HCT116 (cell line): ENCODE measurements around the gene ASCL5.

ENCODE experiments used
- CTCF ChIP-seq, 3 experiments: fragments of 200-600 bp in 1 of 3; sonication (generic) in 1 of 3; IDR thresholded peaks in 2 of 3; conservative IDR thresholded peaks in 1 of 3; 2 replicates each; pipeline ENCODE4 v1.5.1; 2012 to 2017; ENCODE audit warnings: low read depth in 2 of 3, low read length in 2 of 3, antibody characterized with exemption in 1 of 3, borderline replicate concordance in 1 of 3, control low read depth in 1 of 3, mild to moderate bottlenecking in 1 of 3, mixed read lengths in 1 of 3, mixed run types in 1 of 3, moderate library complexity in 1 of 3; ENCODE audit not compliant: insufficient read depth in 1 of 3
- EZH2 ChIP-seq: fragments of 200-600 bp; sonication (generic); IDR thresholded peaks from 2 replicates; pipeline ENCODE4 v1.6.1; 2017; ENCODE audit warnings: antibody characterized with exemption, mixed run types

- no peak for TF ChIP-seq EZH2
- no peak for TF ChIP-seq CTCF (IDR thresholded peaks at IDR 0.05 in 2 of 3, conservative IDR thresholded peaks at IDR 0.05 in 1 of 3; ENCODE audit: borderline replicate concordance in 1 of 3, insufficient read depth in 1 of 3, low read depth in 2 of 3, low read length in 2 of 3)
Measured at GRCh38 chr1:201122321-201122957, 4.5 kb downstream of the ASCL5 start.
